ENCODE data around the gene MACF1. TPM values are rescaled to one million over a fixed set of nuclear protein-coding genes. Genes with fewer than 3 reads are reported as not detected.

Gene MACF1
- total and polyA plus RNA-seq, 2 experiments from 2014 or later, result 80.4 to 261 TPM

GRCh38 chr1:39369565-39369964 lies 165.1 kb downstream of the MACF1 start:
- Histone ChIP-seq H3K4me1 (ENCODE audit: low read depth) (peaks cover 5% of the 10 kb centered on the region), H3K36me3 (peaks cover 66% of the 10 kb centered on the region), H3K27me3 (no peaks in the 10 kb centered on the region), H3K4me3 (no peak overlapping the region), H3K27ac (peak overlapping the region; percentile 69), H3K9me3 (ENCODE audit: low read depth) (no peaks in the 10 kb centered on the region)
- peak in 1 of 2 donors; percentile 36 for DNase-seq (ENCODE audit: low read depth in 1 of 2, low spot score in 1 of 2)
- TF ChIP-seq CTCF (IDR thresholded peaks at IDR 0.05; ENCODE audit: low read depth, low read length), result no peak

DNA sequence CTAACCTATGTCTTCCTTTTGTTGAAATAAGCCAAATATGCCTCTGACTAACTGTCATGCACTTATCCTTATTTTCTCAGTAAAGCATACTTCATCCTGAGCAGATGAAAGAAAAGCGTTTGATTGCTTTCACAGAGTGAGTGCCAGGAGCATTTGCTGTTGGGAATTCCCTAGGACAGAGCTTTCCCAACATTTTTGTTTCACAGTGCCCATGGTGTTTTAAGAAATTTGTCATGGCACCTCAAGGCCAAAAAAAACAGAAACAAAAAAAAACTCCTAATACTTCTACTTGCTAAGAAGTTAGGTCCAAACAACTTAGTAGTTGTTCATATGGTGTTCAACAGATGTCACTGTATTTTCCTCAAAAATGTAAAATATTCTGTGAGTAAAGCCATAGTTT lies 166.1 kb downstream of the MACF1 start:
- TF ChIP-seq CTCF (IDR thresholded peaks at IDR 0.05; ENCODE audit: low read depth, low read length), result no peak
- H3K27me3 ChIP-seq, result no peaks in the 10 kb centered on the region
- peak overlapping the region; percentile 69 for H3K27ac ChIP-seq
- H3K4me3 ChIP-seq, result no peak overlapping the region
- DNase-seq (ENCODE audit: low read depth in 1 of 2, low spot score in 1 of 2), result no peak
- peaks cover 64% of the 10 kb centered on the region for H3K36me3 ChIP-seq
- peaks cover 5% of the 10 kb centered on the region for H3K4me1 ChIP-seq (ENCODE audit: low read depth)
- no peaks in the 10 kb centered on the region for H3K9me3 ChIP-seq (ENCODE audit: low read depth)

- H3K27ac ChIP-seq, result no peak overlapping the region
- no peaks in the 10 kb centered on the region for H3K27me3 ChIP-seq
- H3K9me3 ChIP-seq (ENCODE audit: low read depth), result no peaks in the 10 kb centered on the region
- TF ChIP-seq CTCF (IDR thresholded peaks at IDR 0.05; ENCODE audit: low read depth, low read length), result no peak
- H3K4me3 ChIP-seq, result no peak overlapping the region
- peaks cover 59% of the 10 kb centered on the region for H3K36me3 ChIP-seq
- H3K4me1 ChIP-seq (ENCODE audit: low read depth), result peaks cover 5% of the 10 kb centered on the region
- DNase-seq (ENCODE audit: low read depth in 1 of 2, low spot score in 1 of 2), result no peak
Observed at GRCh38 chr1:39372105-39372504, 167.6 kb downstream of the MACF1 start.

DNA sequence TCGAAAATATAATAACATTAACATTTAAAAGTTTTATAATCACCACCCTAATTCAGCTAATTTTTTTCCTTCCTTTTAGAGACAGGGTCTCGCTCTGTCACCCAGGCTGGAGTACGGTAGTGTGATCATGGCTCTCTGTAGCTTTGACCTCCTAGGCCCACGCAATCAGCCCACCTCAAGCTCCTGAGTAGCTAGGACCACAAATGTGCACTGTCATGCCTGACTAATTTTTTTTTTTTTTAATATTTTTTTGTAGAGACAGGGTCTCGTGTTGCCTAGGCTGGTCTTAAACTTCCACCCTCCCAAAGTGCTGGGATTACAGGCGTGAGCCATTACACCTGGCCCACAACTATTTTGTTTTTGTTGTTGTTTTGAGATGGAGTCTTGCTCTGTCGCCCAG lies 172.2 kb downstream of the MACF1 start:
- no peak for DNase-seq (ENCODE audit: low read depth in 1 of 2, low spot score in 1 of 2)
- Histone ChIP-seq H3K4me3 (no peak overlapping the region), H3K36me3 (peaks cover 60% of the 10 kb centered on the region), H3K27ac (no peak overlapping the region), H3K9me3 (ENCODE audit: low read depth) (no peaks in the 10 kb centered on the region), H3K27me3 (no peaks in the 10 kb centered on the region), H3K4me1 (ENCODE audit: low read depth) (no peaks in the 10 kb centered on the region)
- TF ChIP-seq CTCF (IDR thresholded peaks at IDR 0.05; ENCODE audit: low read depth, low read length), result no peak

DNA sequence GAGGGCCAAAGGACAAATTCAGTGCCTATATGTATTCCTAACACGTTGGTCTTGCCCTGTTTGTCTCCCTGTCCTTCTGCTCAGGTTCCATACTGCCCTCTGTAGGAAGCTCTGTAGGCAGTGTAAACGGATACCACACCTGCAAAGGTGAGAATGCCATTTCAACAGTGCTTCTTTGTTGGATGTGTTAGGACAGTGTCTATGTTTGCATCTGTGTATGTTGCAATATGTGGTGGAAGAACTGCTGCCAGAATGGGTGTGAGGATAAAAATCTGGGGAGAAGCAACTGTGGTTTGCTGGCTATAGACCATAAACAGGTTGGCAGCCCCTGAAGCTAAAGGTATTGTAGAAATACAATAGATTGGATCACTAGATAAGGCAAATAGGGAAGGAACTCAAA lies 173.9 kb downstream of the MACF1 start:
- peak; percentile 40 for TF ChIP-seq CTCF (IDR thresholded peaks at IDR 0.05; ENCODE audit: low read depth, low read length)
- H3K36me3 ChIP-seq, result peaks cover 65% of the 10 kb centered on the region
- H3K9me3 ChIP-seq (ENCODE audit: low read depth), result no peaks in the 10 kb centered on the region
- no peaks in the 10 kb centered on the region for H3K27me3 ChIP-seq
- H3K4me1 ChIP-seq (ENCODE audit: low read depth), result no peaks in the 10 kb centered on the region
- DNase-seq (ENCODE audit: low read depth in 1 of 2, low spot score in 1 of 2), result peak in 1 of 2 donors; percentile 18
- no peak overlapping the region for H3K27ac ChIP-seq
- H3K4me3 ChIP-seq, result no peak overlapping the region

- no peaks in the 10 kb centered on the region for H3K9me3 ChIP-seq (ENCODE audit: low read depth)
- H3K27me3 ChIP-seq, result no peaks in the 10 kb centered on the region
- H3K27ac ChIP-seq, result no peak overlapping the region
- peaks cover 63% of the 10 kb centered on the region for H3K36me3 ChIP-seq
- no peak for TF ChIP-seq CTCF (IDR thresholded peaks at IDR 0.05; ENCODE audit: low read depth, low read length)
- no peak for DNase-seq (ENCODE audit: low read depth in 1 of 2, low spot score in 1 of 2)
- no peaks in the 10 kb centered on the region for H3K4me1 ChIP-seq (ENCODE audit: low read depth)
- no peak overlapping the region for H3K4me3 ChIP-seq
Observed at GRCh38 chr1:39379187-39379586, 174.7 kb downstream of the MACF1 start.

Data from cardiac muscle cell (in vitro differentiated cells and primary cell).